Measurements from ENCODE around the gene GASK1A.
"Not testable (repeated sequence)": the region's sequence is repeated elsewhere in the genome, so short reads cannot be mapped to it uniquely, and the experiment has no call there.

Gene GASK1A

GRCh38 chr3:43062040-43062563 lies 83.0 kb downstream of the GASK1A start:
- no peak for DNase-seq (ENCODE audit: low spot score)

- DNase-seq (ENCODE audit: low spot score), result no peak
These were observed 83.5 kb downstream of the GASK1A start for GRCh38 chr3:43062564-43063040.

- DNase-seq (ENCODE audit: low spot score), result no peak
These were observed 84.0 kb downstream of the GASK1A start for GRCh38 chr3:43063114-43063513.

- DNase-seq (ENCODE audit: low spot score), result not testable (repeated sequence)
These were observed 91.6 kb downstream of the GASK1A start for GRCh38 chr3:43070670-43071069.

GRCh38 chr3:43071313-43071893 lies 92.3 kb downstream of the GASK1A start:
- peak; percentile 6 for DNase-seq (ENCODE audit: low spot score)

- no peak for DNase-seq (ENCODE audit: low spot score)
These were observed 93.2 kb downstream of the GASK1A start for GRCh38 chr3:43072361-43072760.

GRCh38 chr3:43073116-43073835 lies 94.2 kb downstream of the GASK1A start:
- no peak for DNase-seq (ENCODE audit: low spot score)

GRCh38 chr3:43073836-43074220 lies 94.7 kb downstream of the GASK1A start:
- no peak for DNase-seq (ENCODE audit: low spot score)

- DNase-seq (ENCODE audit: low spot score), result peak; percentile 14
These were observed 95.4 kb downstream of the GASK1A start for GRCh38 chr3:43074482-43074881.

GRCh38 chr3:43074901-43075689 lies 96.0 kb downstream of the GASK1A start:
- no peak for DNase-seq (ENCODE audit: low spot score)

GRCh38 chr3:43075904-43076661 lies 97.0 kb downstream of the GASK1A start:
- no peak for DNase-seq (ENCODE audit: low spot score)

- no peak for DNase-seq (ENCODE audit: low spot score)
These were observed 97.7 kb downstream of the GASK1A start for GRCh38 chr3:43076857-43077256.

- no peak for DNase-seq (ENCODE audit: low spot score)
These were observed 98.2 kb downstream of the GASK1A start for GRCh38 chr3:43077261-43077660.

- no peak for DNase-seq (ENCODE audit: low spot score)
These were observed 98.6 kb downstream of the GASK1A start for GRCh38 chr3:43077707-43078106.

- no peak for DNase-seq (ENCODE audit: low spot score)
These were observed 100.6 kb downstream of the GASK1A start for GRCh38 chr3:43079536-43080332.

GRCh38 chr3:43080726-43081568 lies 101.8 kb downstream of the GASK1A start:
- no peak for DNase-seq (ENCODE audit: low spot score)

- DNase-seq (ENCODE audit: low spot score), result no peak
These were observed 102.7 kb downstream of the GASK1A start for GRCh38 chr3:43081796-43082195.

GRCh38 chr3:43082457-43082856 lies 103.3 kb downstream of the GASK1A start:
- no peak for DNase-seq (ENCODE audit: low spot score)

GRCh38 chr3:43086460-43087165 lies 107.5 kb downstream of the GASK1A start:
- no peak for DNase-seq (ENCODE audit: low spot score)
